Measurements from ENCODE around the gene ADAD1.

ADAD1 gene

GRCh38 chr4:122403861-122404260 is 25.1 kb downstream of the ADAD1 start:
- no peak overlapping the region for H3K27ac ChIP-seq (ENCODE audit: poor library complexity, severe bottlenecking)
- ATAC-seq (ENCODE audit: low read depth) (no peak), DNase-seq (ENCODE audit: low spot score) (no peak)
- no peaks in the 10 kb centered on the region for H3K27me3 ChIP-seq (ENCODE audit: insufficient read depth, poor library complexity, severe bottlenecking)
- no peaks in the 10 kb centered on the region for H3K4me1 ChIP-seq (ENCODE audit: insufficient read depth, poor library complexity, severe bottlenecking)
- no peaks in the 10 kb centered on the region for H3K36me3 ChIP-seq (ENCODE audit: low read depth)
- H3K9me3 ChIP-seq (ENCODE audit: severe bottlenecking): no peaks in the 10 kb centered on the region
- H3K4me3 ChIP-seq (ENCODE audit: severe bottlenecking): no peak overlapping the region
- TF ChIP-seq CTCF (IDR thresholded peaks at IDR 0.05; ENCODE audit: poor library complexity, severe bottlenecking): no peak

- Histone ChIP-seq H3K4me1 (ENCODE audit: insufficient read depth, poor library complexity, severe bottlenecking) (no peaks in the 10 kb centered on the region), H3K9me3 (ENCODE audit: severe bottlenecking) (no peaks in the 10 kb centered on the region), H3K27ac (ENCODE audit: poor library complexity, severe bottlenecking) (no peak overlapping the region), H3K4me3 (ENCODE audit: severe bottlenecking) (no peak overlapping the region), H3K36me3 (ENCODE audit: low read depth) (no peaks in the 10 kb centered on the region), H3K27me3 (ENCODE audit: insufficient read depth, poor library complexity, severe bottlenecking) (peaks cover 11% of the 10 kb centered on the region)
- no peak for ATAC-seq (ENCODE audit: low read depth)
- no peak for TF ChIP-seq CTCF (IDR thresholded peaks at IDR 0.05; ENCODE audit: poor library complexity, severe bottlenecking)
- no peak for DNase-seq (ENCODE audit: low spot score)
These were observed 33.7 kb downstream of the ADAD1 start for GRCh38 chr4:122412547-122412946.

- H3K27me3 ChIP-seq (ENCODE audit: insufficient read depth, poor library complexity, severe bottlenecking): no peaks in the 10 kb centered on the region
- DNase-seq (ENCODE audit: low spot score) (no peak), ATAC-seq (ENCODE audit: low read depth) (no peak)
- no peak overlapping the region for H3K27ac ChIP-seq (ENCODE audit: poor library complexity, severe bottlenecking)
- TF ChIP-seq CTCF (IDR thresholded peaks at IDR 0.05; ENCODE audit: poor library complexity, severe bottlenecking): no peak
- no peaks in the 10 kb centered on the region for H3K4me1 ChIP-seq (ENCODE audit: insufficient read depth, poor library complexity, severe bottlenecking)
- H3K4me3 ChIP-seq (ENCODE audit: severe bottlenecking): no peak overlapping the region
- H3K36me3 ChIP-seq (ENCODE audit: low read depth): no peaks in the 10 kb centered on the region
- H3K9me3 ChIP-seq (ENCODE audit: severe bottlenecking): no peaks in the 10 kb centered on the region
These were observed 44.4 kb downstream of the ADAD1 start for GRCh38 chr4:122423246-122423645.

GRCh38 chr4:122431351-122431750 is 52.5 kb downstream of the ADAD1 start:
- Histone ChIP-seq H3K27ac (ENCODE audit: poor library complexity, severe bottlenecking) (no peak overlapping the region), H3K9me3 (ENCODE audit: severe bottlenecking) (no peaks in the 10 kb centered on the region), H3K36me3 (ENCODE audit: low read depth) (no peaks in the 10 kb centered on the region), H3K4me3 (ENCODE audit: severe bottlenecking) (no peak overlapping the region), H3K27me3 (ENCODE audit: insufficient read depth, poor library complexity, severe bottlenecking) (peaks cover 3% of the 10 kb centered on the region), H3K4me1 (ENCODE audit: insufficient read depth, poor library complexity, severe bottlenecking) (no peaks in the 10 kb centered on the region)
- ATAC-seq (ENCODE audit: low read depth) (no peak), DNase-seq (ENCODE audit: low spot score) (no peak)
- no peak for TF ChIP-seq CTCF (IDR thresholded peaks at IDR 0.05; ENCODE audit: poor library complexity, severe bottlenecking)

- H3K9me3 ChIP-seq (ENCODE audit: severe bottlenecking): no peaks in the 10 kb centered on the region
- no peak for TF ChIP-seq CTCF (IDR thresholded peaks at IDR 0.05; ENCODE audit: poor library complexity, severe bottlenecking)
- no peak for DNase-seq (ENCODE audit: low spot score)
- H3K4me1 ChIP-seq (ENCODE audit: insufficient read depth, poor library complexity, severe bottlenecking): no peaks in the 10 kb centered on the region
- H3K27me3 ChIP-seq (ENCODE audit: insufficient read depth, poor library complexity, severe bottlenecking): peaks cover 3% of the 10 kb centered on the region
- ATAC-seq (ENCODE audit: low read depth): no peak
- no peak overlapping the region for H3K4me3 ChIP-seq (ENCODE audit: severe bottlenecking)
- no peaks in the 10 kb centered on the region for H3K36me3 ChIP-seq (ENCODE audit: low read depth)
- H3K27ac ChIP-seq (ENCODE audit: poor library complexity, severe bottlenecking): no peak overlapping the region
These were observed 55.5 kb downstream of the ADAD1 start for GRCh38 chr4:122434285-122434684.

Measured in RWPE2 (cell line).